ENCODE data around the gene SELENOO. TPM values are rescaled to one million over a fixed set of nuclear protein-coding genes. Genes with fewer than 3 reads are reported as not detected.

Gene SELENOO
- total RNA-seq, 1 donor from 2014 or later, result 24.5 TPM

- no peak for DNase-seq (ENCODE audit: low read depth, low spot score)
- H3K4me3 Mint-ChIP-seq, result peak overlapping the region; percentile 98
- TF ChIP-seq CTCF (conservative IDR thresholded peaks at IDR 0.05), result no peak
- no peaks in the 10 kb centered on the region for H3K9me3 Mint-ChIP-seq
- H3K4me1 Mint-ChIP-seq, result peaks cover 42% of the 10 kb centered on the region
- H3K27ac Mint-ChIP-seq (ENCODE audit: unreplicated experiment), result peak overlapping the region; percentile 98
- H3K36me3 Mint-ChIP-seq (ENCODE audit: low read depth), result peaks cover 4% of the 10 kb centered on the region
- peaks cover 2% of the 10 kb centered on the region for H3K27me3 Mint-ChIP-seq (ENCODE audit: low read depth)
These were observed 43.0 kb downstream of the SELENOO start for GRCh38 chr22:50243685-50244419.

- H3K36me3 Mint-ChIP-seq (ENCODE audit: low read depth), result peaks cover 4% of the 10 kb centered on the region
- no peaks in the 10 kb centered on the region for H3K9me3 Mint-ChIP-seq
- DNase-seq (ENCODE audit: low read depth, low spot score), result peak; percentile 85
- H3K27ac Mint-ChIP-seq (ENCODE audit: unreplicated experiment), result peak within 1 kb of the TSS; percentile 98
- TF ChIP-seq CTCF (conservative IDR thresholded peaks at IDR 0.05), result peak; percentile 48
- H3K4me3 Mint-ChIP-seq, result peak within 1 kb of the TSS; percentile 98
- peaks cover 2% of the 10 kb centered on the region for H3K27me3 Mint-ChIP-seq (ENCODE audit: low read depth)
- peaks cover 42% of the 10 kb centered on the region for H3K4me1 Mint-ChIP-seq
These were observed 43.8 kb downstream of the SELENOO start, which contains the start of gene TUBGCP6 for GRCh38 chr22:50244420-50245213. Gene TUBGCP6 (minus strand): TSS chr22:50245023. CDS start chr22:50244459, 564 bp downstream.

GRCh38 chr22:50245214-50246072, 44.6 kb downstream of the SELENOO start:
- no peak for TF ChIP-seq CTCF (conservative IDR thresholded peaks at IDR 0.05)
- H3K9me3 Mint-ChIP-seq, result no peaks in the 10 kb centered on the region
- H3K27ac Mint-ChIP-seq (ENCODE audit: unreplicated experiment), result peak overlapping the region; percentile 98
- H3K27me3 Mint-ChIP-seq (ENCODE audit: low read depth), result peaks cover 2% of the 10 kb centered on the region
- peaks cover 46% of the 10 kb centered on the region for H3K4me1 Mint-ChIP-seq
- DNase-seq (ENCODE audit: low read depth, low spot score), result no peak
- peaks cover 4% of the 10 kb centered on the region for H3K36me3 Mint-ChIP-seq (ENCODE audit: low read depth)
- peak overlapping the region; percentile 98 for H3K4me3 Mint-ChIP-seq

- H3K9me3 Mint-ChIP-seq, result no peaks in the 10 kb centered on the region
These were observed 45.7 kb downstream of the SELENOO start for GRCh38 chr22:50246242-50247175.

More at GRCh38 chr22:50246242-50247175, 45.7 kb downstream of the SELENOO start:
- TF ChIP-seq CTCF (conservative IDR thresholded peaks at IDR 0.05), result peak; percentile 40
- Mint-ChIP-seq H3K4me3 (peak overlapping the region; percentile 83), H3K36me3 (ENCODE audit: low read depth) (peaks cover 2% of the 10 kb centered on the region), H3K4me1 (peaks cover 39% of the 10 kb centered on the region), H3K27me3 (ENCODE audit: low read depth) (peaks cover 2% of the 10 kb centered on the region), H3K27ac (ENCODE audit: unreplicated experiment) (no peak overlapping the region)
- no peak for DNase-seq (ENCODE audit: low read depth, low spot score)
